HCT116 (cell line): ENCODE data around the gene ERG. TPM values are rescaled to one million over a fixed set of nuclear protein-coding genes. Genes with fewer than 3 reads are reported as not detected.

ENCODE experiments used
- ATAC-seq: fragments of 200-7000 bp; cut with Tn5 transposase; 2 replicates; pipeline ENCODE4 v1.9.1; 2020; ENCODE audit warnings: mild to moderate bottlenecking, moderate library complexity
- BruUV-seq: library from RNA; stranded (reverse); fragments of 400-500 nt; replicated peaks from 2 replicates; lab custom pipeline; 2021; lab: Mats Ljungman, UMichigan
- CTCF ChIA-PET: fragments of 300-600 bp; sonication (Branson Sonifier 250); formaldehyde crosslinking; loops from one replicate; lab custom pipeline; 2021; ENCODE audit warnings: antibody characterized with exemption; lab: Charles Lee
- POLR2A ChIA-PET: fragments of 300-600, 350-600 bp; sonication (Branson Sonifier 250); formaldehyde crosslinking; loops from one replicate; lab custom pipeline; 2021; ENCODE audit warnings: antibody characterized with exemption; lab: Charles Lee
- RAD21 ChIA-PET, 2 experiments: fragments of 300-600 bp; sonication (Branson Sonifier 250); formaldehyde crosslinking; loops; one replicate each; lab custom pipeline; 2023; ENCODE audit warnings: low total read pairs in 2 of 2; ENCODE audit not compliant: uncharacterized antibody in 2 of 2, unreplicated experiment in 2 of 2, low non-redundant PET in 1 of 2; lab: Charles Lee
- DNase-seq: peaks from one replicate; pipeline ENCODE4 v3.0.0-alpha.2; 2010; ENCODE audit warnings: low read depth, low spot score
- H2AFZ ChIP-seq: fragments of 200-600 bp; shearing (Covaris generic), sonication (generic); 2 replicates; pipeline ENCODE4 v1.6.1; 2017; ENCODE audit warnings: low read depth, mixed run types, mixed read lengths, antibody characterized with exemption, low read length; ENCODE audit not compliant: poor library complexity, severe bottlenecking
- H3K27ac ChIP-seq: 2 replicates; pipeline ENCODE4 v1.5.1; 2012; ENCODE audit warnings: low read depth, low read length
- H3K27me3 ChIP-seq: fragments of 200-600 bp; sonication (generic); 2 replicates; pipeline ENCODE4 v1.6.1; 2016; ENCODE audit warnings: mixed run types, low read length, mixed read lengths; ENCODE audit not compliant: insufficient read depth
- H3K36me3 ChIP-seq, 2 experiments: fragments of 200-500 bp in 1 of 2; fragments of 200-600 bp in 1 of 2; sonication (Bioruptor generic) in 1 of 2; sonication (generic) in 1 of 2; 2 replicates each; pipeline versions ENCODE4 v1.5.1 to v1.6.1; 2014 to 2016; ENCODE audit warnings: low read length in 2 of 2, inconsistent platforms in 1 of 2, mixed read lengths in 1 of 2, mixed run types in 1 of 2; ENCODE audit not compliant: insufficient read depth in 2 of 2, control insufficient read depth in 1 of 2
- H3K4me1 ChIP-seq, 2 experiments: fragments of 200-600 bp in 1 of 2; sonication (generic) in 1 of 2; 2 replicates each; pipeline versions ENCODE4 v1.5.1 to v1.6.1; 2012 to 2017; ENCODE audit warnings: low read length in 2 of 2, inconsistent platforms in 1 of 2, mild to moderate bottlenecking in 1 of 2, mixed read lengths in 1 of 2, mixed run types in 1 of 2, moderate library complexity in 1 of 2; ENCODE audit not compliant: insufficient read depth in 2 of 2, control insufficient read depth in 1 of 2
- H3K4me2 ChIP-seq: fragments of 200-600 bp; sonication (generic); 2 replicates; pipeline ENCODE4 v1.6.1; 2017; ENCODE audit warnings: mixed run types, low read length, mixed read lengths
- H3K4me3 ChIP-seq, 2 experiments: fragments of 200-600 bp in 1 of 2; sonication (generic) in 1 of 2; replicated peaks in 1 of 2; 2 replicates each; pipeline ENCODE4 v1.5.1; 2011 to 2016; ENCODE audit warnings: low read length in 2 of 2, control low read depth in 1 of 2, low read depth in 1 of 2, mild to moderate bottlenecking in 1 of 2, mixed read lengths in 1 of 2, mixed run types in 1 of 2
- H3K79me2 ChIP-seq: fragments of 200-600 bp; sonication (generic); 2 replicates; pipeline ENCODE4 v1.6.1; 2017; ENCODE audit warnings: mild to moderate bottlenecking, mixed run types, low read length, moderate library complexity, mixed read lengths; ENCODE audit not compliant: insufficient read depth
- H3K9ac ChIP-seq: fragments of 200-600 bp; sonication (generic); 2 replicates; pipeline ENCODE4 v1.6.1; 2016; ENCODE audit warnings: low read length, mixed read lengths
- H3K9me2 ChIP-seq: fragments of 200-600 bp; sonication (generic), shearing (Covaris generic); 2 replicates; pipeline ENCODE4 v1.6.1; 2017; ENCODE audit warnings: mixed run types, mild to moderate bottlenecking, moderate library complexity; ENCODE audit not compliant: insufficient read depth
- H3K9me3 ChIP-seq, 2 experiments: fragments of 200-500 bp in 1 of 2; fragments of 200-600 bp in 1 of 2; sonication (Bioruptor generic) in 1 of 2; sonication (generic) in 1 of 2; 2 replicates each; pipeline ENCODE4 v1.6.1; 2014 to 2017; ENCODE audit warnings: low read length in 2 of 2, mixed read lengths in 2 of 2, inconsistent platforms in 1 of 2, low read depth in 1 of 2, mild to moderate bottlenecking in 1 of 2, mixed run types in 1 of 2, moderate library complexity in 1 of 2; ENCODE audit not compliant: control insufficient read depth in 1 of 2, insufficient read depth in 1 of 2
- H4K20me1 ChIP-seq: fragments of 200-600 bp; sonication (generic), shearing (Covaris generic); 2 replicates; pipeline ENCODE4 v1.6.1; 2017; ENCODE audit warnings: mixed run types, mild to moderate bottlenecking, moderate library complexity; ENCODE audit not compliant: insufficient read depth
- ELF1 ChIP-seq: IDR thresholded peaks from 2 replicates; pipeline ENCODE4 v1.6.1; 2012; ENCODE audit warnings: low read depth, borderline replicate concordance
- EZH2 ChIP-seq: fragments of 200-600 bp; sonication (generic); IDR thresholded peaks from 2 replicates; pipeline ENCODE4 v1.6.1; 2017; ENCODE audit warnings: antibody characterized with exemption, mixed run types
- SP1 ChIP-seq: IDR thresholded peaks from 2 replicates; pipeline ENCODE4 v1.6.1; 2012; ENCODE audit warnings: low read depth
- SRF ChIP-seq: IDR thresholded peaks from 2 replicates; pipeline ENCODE4 v1.6.1; 2012; ENCODE audit warnings: low read depth
- TCF7L2 ChIP-seq: IDR thresholded peaks from 2 replicates; pipeline ENCODE4 v1.7.0; 2011; ENCODE audit warnings: borderline replicate concordance, inconsistent platforms; ENCODE audit not compliant: insufficient read depth, insufficient read length; ENCODE audit errors: extremely low read depth
- YY1 ChIP-seq: IDR thresholded peaks from 2 replicates; pipeline ENCODE4 v1.6.1; 2011; ENCODE audit warnings: low read length, low read depth, moderate library complexity, mild to moderate bottlenecking; ENCODE audit not compliant: insufficient replicate concordance; ENCODE audit errors: extremely low read depth
- intact Hi-C: fragments of 100-400 bp; cut with micrococcal nuclease; formaldehyde crosslinking; loops from 2 replicates; pipeline ENCODE4 v1.10.0; 2022
- total RNA-seq: library from RNA; stranded (reverse); gene quantifications from one replicate; pipeline ENCODE4 v1.2.1, GENCODE V29; 2021; ENCODE audit not compliant: unreplicated experiment
- TF ChIP-seq, protein P1 (sequence below): IDR thresholded peaks from 2 replicates; pipeline ENCODE4 v1.6.1; 2012; ENCODE audit warnings: low read depth
- TF ChIP-seq, protein P2 (sequence below): IDR thresholded peaks from 2 replicates; pipeline ENCODE4 v1.6.1; 2012

Gene ERG
- total RNA-seq, 1 experiment from 2014 or later = 0.17 TPM

DNA sequence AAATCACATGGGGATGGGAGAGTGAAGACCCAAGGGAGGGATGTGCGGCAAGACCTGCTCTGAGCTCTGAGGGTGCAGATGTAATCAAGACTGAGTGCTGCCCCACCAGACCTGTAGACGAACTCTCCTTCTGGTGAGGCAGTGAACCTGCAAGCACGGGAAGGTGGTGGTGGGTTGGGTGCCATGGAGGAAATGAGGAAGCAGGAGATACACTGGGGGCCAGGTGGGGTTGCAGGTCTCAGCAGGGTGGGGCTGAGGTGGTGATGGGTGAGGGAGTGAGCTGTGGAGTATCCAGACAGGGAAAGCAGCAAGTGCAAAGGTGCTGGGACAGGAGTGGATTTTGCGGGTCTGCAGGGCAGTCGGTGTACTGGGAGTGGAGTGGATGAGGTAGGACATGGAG is 139.2 kb downstream of the ERG start:
- DNase-seq (no peak), ATAC-seq (no peak)
- Histone ChIP-seq H3K27ac (no peak overlapping the region), H4K20me1 (no peaks in the 10 kb centered on the region), H3K36me3 (no peaks in the 10 kb centered on the region), H3K4me2 (no peak overlapping the region), H3K9me2 (no peaks in the 10 kb centered on the region), H3K9ac (no peak overlapping the region), H2AFZ (no peak overlapping the region), H3K4me1 (no peaks in the 10 kb centered on the region), H3K79me2 (no peaks in the 10 kb centered on the region), H3K4me3 (no peak overlapping the region), H3K27me3 (no peaks in the 10 kb centered on the region), H3K9me3 (no peaks in the 10 kb centered on the region)
- ChIA-PET POLR2A (no interaction called here), CTCF (no interaction called here), RAD21 (no interaction called here)
- no peak for TF ChIP-seq TCF7L2
- TF ChIP-seq, protein P1, sequence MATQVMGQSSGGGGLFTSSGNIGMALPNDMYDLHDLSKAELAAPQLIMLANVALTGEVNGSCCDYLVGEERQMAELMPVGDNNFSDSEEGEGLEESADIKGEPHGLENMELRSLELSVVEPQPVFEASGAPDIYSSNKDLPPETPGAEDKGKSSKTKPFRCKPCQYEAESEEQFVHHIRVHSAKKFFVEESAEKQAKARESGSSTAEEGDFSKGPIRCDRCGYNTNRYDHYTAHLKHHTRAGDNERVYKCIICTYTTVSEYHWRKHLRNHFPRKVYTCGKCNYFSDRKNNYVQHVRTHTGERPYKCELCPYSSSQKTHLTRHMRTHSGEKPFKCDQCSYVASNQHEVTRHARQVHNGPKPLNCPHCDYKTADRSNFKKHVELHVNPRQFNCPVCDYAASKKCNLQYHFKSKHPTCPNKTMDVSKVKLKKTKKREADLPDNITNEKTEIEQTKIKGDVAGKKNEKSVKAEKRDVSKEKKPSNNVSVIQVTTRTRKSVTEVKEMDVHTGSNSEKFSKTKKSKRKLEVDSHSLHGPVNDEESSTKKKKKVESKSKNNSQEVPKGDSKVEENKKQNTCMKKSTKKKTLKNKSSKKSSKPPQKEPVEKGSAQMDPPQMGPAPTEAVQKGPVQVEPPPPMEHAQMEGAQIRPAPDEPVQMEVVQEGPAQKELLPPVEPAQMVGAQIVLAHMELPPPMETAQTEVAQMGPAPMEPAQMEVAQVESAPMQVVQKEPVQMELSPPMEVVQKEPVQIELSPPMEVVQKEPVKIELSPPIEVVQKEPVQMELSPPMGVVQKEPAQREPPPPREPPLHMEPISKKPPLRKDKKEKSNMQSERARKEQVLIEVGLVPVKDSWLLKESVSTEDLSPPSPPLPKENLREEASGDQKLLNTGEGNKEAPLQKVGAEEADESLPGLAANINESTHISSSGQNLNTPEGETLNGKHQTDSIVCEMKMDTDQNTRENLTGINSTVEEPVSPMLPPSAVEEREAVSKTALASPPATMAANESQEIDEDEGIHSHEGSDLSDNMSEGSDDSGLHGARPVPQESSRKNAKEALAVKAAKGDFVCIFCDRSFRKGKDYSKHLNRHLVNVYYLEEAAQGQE = no peak
- no peak for TF ChIP-seq YY1
- no peak for TF ChIP-seq SRF
- TF ChIP-seq EZH2 = no peak
- TF ChIP-seq SP1 = no peak
- TF ChIP-seq, protein P2, sequence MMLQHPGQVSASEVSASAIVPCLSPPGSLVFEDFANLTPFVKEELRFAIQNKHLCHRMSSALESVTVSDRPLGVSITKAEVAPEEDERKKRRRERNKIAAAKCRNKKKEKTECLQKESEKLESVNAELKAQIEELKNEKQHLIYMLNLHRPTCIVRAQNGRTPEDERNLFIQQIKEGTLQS = no peak
- TF ChIP-seq ELF1 = no peak
- BruUV-seq = no TSS peak
- intact Hi-C loops = loop anchor here (5.0 kb wide), 1 partner anchor 647 kb away; no protein-coding TSS in a partner anchor
